GM18870 (cell line): ENCODE results near the gene PLXDC1.
"Not testable (repeated sequence)": the region's sequence is repeated elsewhere in the genome, so short reads cannot be mapped to it uniquely, and the experiment has no call there.

Source experiments
- ATAC-seq: cut with Tn5 transposase; IDR thresholded peaks from one replicate; pipeline ENCODE4 v1.9.1; 2021; ENCODE audit warnings: moderate library complexity; ENCODE audit not compliant: unreplicated experiment

Gene PLXDC1

DNA sequence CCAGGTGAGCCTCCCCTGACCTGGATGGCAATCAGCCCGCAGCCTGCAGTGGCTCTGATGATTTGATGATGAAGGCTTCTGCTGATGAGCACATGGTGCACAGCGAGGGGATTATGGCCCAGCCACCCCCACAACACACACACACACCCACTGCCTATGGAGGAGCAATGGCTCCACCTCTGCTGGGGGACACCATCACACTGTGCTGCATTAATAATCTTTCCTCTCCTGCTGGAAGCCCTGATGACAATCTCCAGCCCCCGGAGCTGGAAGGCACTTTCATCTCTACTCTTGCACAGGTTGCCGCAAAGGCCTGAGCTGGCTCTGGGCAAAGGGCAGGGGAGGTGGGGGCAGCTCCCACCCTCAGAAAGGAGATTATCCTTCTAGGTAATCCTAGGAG is 79.9 kb downstream of the PLXDC1 start:
- no peak for ATAC-seq

DNA sequence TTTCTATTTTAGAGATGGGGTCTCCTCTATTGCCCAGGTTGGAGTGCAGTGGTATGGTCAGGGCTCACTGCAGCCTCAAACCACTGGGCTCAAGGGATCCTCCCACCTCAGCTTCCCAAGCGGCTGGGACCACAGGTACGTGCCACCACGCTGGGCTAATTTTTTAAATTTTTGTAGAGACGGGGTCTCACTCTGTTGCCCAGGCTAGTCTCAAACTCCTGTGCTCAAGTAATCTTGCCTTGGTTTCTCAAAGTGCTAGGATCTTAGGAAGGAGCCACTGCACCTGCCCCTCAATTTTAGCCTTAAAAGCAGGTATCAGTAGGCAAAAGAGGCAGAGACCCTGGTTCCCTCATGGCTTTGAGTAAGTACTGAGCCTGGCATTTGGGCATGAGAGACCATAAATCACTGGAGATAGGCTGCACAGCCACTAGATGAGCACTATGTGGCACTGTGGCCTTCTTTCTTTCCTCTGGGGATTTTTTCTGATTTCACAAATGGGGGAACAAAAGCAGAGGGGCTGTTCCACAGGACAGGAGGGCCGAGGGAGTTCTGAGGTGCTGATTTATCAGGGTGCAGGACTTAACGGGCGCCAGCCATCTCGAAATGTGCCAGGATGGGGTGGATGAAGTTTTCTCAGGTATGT is 82.2 kb downstream of the PLXDC1 start:
- no peak for ATAC-seq

DNA sequence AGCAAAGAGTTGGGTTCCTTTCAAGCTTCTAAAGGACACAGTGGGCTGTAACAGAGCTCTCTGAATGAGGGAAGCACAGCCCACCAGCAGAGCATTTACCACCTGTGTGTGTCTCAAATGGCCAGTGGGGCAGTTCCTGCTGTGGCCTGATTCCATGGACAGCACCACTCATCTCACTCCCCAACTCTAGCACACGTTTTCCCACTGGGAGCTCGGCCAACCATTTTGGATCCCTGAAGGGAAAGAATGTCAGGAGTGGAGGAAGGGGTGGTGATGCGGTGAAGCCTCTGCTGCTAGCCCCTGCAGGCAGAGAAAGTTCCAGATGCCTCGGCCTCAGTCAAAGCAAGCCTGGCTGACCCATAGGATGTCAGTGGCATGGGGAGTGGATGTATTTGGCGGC is 86.6 kb downstream of the PLXDC1 start:
- no peak for ATAC-seq

DNA sequence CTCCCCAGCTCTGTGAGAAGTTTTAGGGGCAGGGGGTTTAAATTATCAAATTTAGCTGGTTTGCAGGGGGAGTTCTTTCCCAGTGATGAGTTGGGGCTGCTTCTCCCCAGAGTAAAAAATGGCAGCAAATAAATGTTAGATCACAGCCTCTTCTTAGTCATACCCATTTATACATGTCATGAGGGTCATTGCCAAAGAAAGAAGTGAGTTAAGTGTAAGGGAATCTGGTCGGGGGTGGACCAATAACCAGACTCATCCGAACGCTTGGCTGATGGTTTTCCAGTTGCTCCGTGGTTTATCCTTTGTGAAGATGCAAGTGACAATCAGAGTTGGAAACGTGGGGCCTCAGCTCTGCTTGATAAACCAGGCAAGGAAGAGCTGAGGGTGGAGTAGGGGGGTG is 87.1 kb downstream of the PLXDC1 start:
- ATAC-seq: no peak

DNA sequence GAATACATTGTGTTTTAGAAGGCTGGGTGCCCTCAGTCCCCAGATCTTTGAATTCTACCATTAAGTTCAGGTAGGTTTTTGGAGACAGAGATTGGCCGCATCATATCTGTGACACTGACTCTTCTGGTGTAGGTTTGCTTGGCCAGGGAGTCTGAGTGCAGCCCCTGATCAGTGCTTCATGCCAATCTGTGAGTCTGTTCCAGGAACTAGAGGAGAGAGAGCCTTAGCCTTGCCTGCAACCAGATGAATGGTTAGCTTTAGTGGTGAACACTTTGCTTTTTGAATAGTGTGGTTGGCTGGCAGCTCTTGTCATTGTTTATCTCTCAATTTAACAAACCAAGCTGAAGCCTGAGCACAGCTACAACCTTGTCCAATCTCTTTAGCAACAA is 87.8 kb downstream of the PLXDC1 start:
- no peak for ATAC-seq

DNA sequence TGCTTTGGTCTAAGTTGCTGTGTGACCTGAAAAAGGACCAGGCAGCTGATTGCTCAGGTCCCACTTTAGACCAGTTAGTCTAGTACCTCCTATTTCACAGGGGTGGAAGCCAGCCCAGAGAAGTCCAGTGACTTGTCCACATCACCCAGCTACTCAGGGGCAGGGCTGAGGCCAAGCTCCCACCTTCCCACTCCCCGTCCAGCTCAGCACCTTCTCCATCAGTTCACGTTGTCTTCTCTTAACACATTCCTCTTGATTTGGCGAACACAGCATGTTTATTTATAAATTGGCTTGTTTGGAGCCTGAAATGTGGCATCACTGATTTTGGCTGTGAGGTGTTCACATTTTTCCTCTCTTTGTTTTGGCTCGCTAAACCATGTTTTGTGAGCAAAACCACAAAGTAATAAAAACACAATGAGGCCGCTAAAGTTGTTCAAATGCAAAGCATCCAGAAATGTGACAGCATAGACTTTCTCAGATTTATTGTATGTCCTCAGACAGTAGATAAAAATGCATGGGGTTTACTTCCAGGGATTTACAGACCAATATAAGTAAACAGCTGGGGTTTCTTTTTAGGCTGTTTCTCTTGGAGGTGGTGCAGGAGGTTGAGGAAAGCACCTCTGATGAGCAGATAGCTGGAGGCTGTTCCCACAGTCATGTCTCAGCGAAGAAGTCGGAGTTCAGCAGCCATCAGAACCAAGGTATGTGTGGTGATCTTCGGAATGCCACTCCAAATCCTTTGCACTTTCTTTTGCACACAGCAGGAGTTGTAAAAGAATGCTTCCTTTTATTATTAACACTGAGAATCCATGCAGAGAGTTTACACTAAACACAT is 88.4 kb downstream of the PLXDC1 start:
- ATAC-seq: no peak

DNA sequence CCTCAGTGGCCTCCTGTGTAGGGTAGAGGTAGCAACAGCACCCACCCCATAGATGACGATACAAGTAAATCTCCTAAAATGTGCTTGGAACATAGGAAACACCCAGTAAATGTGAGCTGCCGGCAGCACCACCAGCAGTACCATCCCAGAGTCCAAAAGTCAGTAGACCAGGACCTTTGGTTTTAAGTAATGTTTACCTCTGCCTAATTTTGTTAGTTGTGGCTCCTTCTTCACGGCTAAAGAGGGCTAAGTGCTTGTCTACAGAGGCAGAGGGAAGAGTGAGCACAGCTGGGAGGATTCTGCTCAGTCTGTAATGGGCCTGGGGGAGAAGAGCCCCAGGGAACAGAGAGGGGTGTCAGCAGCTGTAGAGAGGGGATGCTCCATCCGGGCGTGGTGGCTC is 92.9 kb downstream of the PLXDC1 start:
- no peak for ATAC-seq

DNA sequence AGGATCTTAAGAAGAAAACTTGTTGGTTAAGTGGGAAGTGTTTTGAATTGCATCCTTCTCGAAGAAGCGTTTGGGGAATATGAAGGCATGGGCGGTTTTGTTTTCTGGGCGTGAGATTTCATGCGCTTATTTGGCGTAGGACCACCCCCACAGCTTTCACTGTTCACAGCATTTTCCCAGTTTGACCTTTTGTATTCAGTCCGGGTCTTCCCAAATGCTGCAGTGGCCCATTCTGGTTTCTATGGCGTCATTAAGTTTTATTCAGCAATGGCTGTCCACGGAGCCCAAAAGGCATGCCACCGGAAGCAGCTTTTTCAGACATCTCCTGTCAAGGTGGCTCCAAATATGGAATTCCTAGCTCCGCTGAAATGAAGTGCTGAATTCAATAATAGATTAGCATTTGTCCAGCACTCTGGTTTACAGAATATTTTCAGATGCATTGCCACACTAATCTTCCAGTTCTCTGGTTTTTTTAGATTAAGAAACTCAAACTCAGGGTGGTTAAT is 93.7 kb downstream of the PLXDC1 start:
- no peak for ATAC-seq

DNA sequence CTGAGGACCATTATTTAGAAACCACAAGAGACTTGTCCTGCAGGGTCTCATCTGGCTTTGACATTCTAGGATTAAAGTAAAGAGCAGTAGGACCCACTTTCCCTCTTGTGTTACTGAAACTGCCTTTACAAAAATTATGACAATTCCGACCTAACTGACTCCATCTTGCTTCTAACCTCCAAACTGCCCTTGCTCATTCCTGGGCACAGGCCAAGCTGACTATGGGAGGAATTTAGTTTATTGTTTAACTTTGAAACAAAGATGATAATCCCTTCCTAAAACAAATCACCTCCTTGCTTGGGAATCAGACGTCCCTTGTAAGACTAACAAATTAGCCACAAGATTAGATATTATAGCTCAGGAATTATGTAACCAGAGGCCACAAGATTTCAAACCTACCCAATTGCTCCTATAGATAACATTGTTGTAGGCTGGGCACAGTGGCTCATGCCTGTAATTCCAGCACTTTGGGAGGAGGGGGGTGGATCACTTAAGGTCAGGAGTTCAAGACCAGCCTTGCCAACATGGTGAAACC is 97.3 kb downstream of the PLXDC1 start:
- no peak for ATAC-seq

DNA sequence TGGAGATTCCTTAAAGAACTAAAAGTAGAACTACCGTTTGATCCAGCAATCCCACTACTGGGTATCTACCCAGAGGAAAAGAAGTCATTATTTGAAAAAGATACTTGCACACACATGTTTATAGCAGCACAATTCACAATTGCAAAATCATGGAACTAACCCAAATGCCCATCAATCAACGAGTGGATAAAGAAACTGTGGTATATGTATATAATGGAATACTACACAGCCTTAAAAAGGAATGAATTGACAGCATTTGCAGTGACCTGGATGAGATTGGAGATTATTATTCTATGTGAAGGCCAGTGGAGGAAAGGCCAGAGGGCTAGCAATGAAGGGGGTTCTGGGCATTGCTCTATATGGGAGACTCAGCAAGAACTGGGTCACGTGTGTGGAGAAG is 99.0 kb downstream of the PLXDC1 start:
- ATAC-seq: not testable (repeated sequence)

DNA sequence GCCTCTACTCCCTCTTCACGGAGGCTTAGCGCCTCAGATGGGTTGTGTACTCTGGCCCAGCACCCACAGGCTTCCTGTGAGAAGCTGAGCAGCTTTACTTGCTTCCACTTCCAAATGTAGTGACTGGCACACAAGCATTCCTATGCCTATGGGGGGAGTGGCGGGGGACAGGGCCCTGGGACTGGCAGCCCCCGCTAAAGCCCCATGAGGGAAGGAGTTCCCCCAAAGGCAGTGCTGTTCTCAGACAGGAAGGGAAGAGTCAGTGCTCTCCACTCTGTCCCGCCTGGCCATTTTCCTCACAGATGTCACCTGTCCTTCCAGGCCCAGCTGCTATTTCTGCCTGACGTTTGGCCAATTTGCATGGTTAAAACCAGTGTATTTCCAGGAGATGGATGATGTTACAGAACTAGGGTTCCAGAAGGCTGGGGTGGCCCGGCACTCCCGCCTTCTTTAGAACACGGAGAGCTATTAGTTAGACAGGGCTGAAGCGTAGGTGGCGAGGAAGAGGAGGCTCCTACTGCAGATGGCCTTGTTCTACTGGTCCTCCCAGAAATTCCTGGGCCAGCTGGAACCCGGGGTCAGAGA is 100.3 kb downstream of the PLXDC1 start:
- no peak for ATAC-seq

DNA sequence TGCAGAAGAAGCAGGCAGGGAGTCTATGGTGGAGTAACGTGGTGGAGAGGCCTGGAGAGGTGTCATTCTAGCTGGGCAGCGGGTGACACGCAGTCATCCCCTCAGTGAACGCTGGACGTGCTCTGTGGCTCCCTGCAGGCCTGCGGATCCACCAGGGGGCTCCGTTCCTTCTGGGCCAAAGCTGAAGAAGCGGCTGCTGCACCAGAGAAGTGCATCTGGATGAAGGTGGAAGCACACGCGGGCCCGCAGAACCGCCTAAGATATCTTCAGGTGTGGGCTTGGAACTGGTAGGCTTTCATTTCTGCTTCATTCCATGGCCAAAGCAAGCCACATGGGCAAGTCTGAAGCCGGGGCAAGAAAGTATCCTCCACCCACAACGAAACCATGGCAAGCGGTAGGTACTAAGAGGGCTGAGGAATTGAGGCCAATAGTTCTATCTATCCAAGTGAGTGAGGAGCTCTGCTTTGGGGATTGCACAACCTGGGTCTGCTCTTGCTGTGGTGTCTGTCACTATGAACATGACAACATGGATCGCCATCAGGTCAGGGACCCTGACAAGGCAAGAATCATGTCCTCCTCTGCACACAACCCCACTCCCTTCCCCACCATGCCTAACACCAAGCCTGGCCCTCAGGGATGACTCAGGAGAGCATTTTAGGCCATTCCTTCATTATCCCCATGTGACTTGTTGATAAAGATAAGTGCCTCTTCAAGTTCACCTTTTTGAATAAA is 105.3 kb downstream of the PLXDC1 start:
- ATAC-seq: no peak

DNA sequence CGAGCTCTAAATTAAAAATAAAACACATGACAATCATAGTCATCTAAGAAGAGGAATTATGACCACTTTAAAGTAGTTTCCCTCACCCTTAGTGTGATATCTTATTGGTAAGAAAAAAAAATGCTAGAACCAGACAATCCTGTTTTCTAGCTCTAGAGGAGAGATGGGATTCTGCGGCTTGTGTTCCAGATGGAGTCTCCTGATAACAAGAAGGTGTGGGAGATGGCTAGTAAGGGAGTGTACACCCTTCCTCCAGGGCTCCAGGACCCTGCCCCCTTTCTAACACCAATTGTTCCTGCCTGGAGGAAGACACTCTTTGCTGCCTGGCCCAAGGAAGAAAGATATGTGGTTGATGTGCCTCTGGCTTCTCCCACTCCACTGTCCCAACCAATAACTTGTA is 115.4 kb downstream of the PLXDC1 start:
- ATAC-seq: no peak

DNA sequence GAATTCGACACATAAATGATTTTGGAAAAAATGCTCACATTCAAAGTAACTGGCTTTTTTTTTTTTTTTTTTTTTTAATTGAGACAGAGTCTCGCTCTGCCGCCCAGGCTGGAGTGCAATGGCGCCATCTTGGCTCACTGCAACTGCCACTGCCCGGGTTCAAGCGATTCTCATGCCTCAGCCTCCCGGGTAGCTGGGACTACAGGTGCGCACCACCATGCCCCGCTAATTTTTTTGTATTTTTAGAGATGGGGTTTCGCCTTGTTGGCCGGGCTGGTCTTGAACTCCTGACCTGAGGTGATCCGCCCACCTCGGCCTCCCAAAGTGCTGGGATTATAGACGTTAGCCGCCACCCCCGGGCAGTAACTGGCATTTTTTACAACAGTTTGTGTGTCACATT is 115.9 kb downstream of the PLXDC1 start:
- not testable (repeated sequence) for ATAC-seq

DNA sequence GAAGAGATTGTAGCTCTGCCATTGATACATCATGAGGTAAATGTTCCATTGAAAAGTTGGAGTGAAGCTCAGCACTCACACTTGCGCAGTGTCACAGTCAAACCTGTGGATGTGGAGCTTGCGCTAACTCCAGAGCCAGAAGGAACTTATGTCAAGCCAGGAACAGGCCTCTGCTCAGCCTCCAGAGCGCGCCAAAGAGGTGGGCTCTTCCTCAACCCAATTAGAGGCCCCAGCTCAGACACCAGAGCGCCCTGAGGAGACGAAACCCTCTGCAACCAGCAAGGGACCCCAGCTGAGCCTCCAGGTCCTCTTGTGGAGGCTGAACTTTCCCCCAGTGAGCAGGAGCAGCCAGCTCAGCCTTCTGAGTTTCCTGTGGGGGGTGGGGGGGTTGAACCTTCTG is 122.7 kb downstream of the PLXDC1 start:
- ATAC-seq: no peak

DNA sequence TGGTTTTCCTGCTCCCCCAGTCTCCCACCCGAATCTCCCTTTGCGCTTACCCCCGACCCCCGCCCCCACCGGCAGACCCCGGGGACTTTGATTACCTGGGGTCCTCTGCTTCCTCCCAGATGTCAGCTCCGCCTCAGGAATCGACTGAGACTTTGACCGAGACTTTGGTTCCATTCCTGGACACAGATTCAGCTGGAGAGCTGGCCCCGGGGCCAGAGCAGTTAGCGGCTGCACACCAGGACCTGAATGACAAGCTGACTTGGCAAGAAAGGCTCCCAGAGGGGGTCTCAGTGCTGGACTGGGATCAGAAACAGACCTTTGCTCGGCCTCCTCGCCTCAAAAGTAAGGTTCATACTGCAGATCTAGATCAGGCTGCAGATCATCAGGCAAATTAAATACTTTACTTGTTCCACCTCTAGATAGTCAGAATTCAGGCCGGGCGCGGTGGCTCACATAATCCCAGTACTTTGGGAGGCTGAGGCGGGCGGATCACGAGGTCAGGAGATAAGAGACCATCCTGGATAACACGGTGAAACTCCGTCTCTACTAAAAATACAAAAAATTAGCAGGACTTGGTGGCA is 123.9 kb downstream of the PLXDC1 start:
- no peak for ATAC-seq

DNA sequence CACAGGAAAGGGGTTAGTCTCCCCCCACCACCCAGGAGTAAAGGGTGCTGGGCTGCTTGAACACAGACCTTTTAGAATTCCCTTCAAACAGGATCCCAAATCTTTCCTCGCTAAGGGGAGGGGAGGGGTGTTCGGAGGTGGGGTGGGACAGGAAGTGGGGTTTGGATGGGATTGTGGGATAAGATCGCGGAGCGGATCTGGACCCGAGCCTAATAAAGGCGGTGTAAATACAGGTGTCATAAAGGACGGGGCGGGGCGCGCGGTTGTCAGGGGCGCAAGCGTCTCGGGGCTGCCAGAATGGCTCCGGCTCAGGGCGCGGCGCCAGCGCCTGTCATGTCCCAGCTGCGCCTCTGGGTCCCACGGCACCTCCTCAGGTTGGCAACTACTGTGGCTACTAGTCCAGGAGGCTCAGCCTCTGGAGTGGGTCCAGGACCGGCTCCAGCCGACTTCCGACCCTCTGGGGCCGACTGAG is 124.4 kb downstream of the PLXDC1 start:
- ATAC-seq: no peak

DNA sequence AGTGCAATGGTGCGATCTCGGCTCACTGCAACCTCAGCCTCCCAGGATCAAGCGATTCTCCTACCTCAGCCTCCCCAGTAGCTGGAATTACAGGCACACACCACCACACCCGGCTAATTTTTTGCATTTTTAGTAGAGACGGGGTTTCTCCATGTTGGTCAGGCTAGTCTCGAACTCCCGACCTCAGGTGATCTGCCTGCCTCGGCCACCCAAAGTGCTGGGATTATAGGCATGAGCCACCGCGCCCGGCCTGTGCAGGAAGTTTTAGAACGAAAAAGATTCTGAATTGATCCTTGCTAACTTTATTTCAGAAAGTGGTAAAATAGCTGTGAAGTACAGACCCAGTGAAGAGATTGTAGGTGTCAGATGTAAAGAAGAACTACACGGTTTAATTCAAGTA is 125.1 kb downstream of the PLXDC1 start:
- ATAC-seq: not testable (repeated sequence)

DNA sequence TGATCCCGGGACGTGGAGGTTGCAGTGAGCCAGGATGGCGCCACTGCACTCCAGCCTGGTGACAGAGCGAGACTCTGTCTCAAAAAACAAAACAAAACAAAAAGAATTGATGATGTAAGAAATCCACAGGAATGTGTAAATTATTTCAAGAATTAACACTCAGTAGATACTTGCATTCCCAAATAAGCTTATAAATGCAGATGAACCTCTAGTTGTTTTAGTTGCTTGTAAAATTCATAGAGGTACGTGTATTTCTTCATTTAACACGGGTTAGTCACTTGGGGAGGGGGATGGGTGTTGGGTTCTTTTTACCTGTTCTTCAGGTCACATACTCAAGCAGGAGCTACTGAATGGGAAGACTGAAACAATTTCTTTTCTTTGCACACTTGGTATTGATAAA is 128.5 kb downstream of the PLXDC1 start:
- no peak for ATAC-seq

DNA sequence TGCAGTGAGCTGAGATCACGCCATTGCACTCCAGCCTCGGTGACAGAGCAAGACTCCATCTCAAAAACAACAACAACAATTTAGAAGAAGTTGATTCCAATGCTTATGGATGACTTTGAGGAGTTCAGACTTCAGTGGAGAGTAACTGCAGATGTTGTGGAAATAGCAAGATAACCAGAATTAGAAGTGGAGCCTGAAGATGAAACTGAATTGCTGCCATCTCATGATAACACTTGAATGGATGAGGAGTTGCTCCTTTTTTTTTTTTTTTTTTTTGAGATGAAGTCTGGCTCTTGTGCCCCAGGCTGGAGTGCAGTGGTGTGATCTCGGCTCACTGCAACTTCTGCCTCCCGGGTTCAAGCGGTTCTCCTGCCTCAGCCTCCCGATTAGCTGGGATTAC is 131.4 kb downstream of the PLXDC1 start:
- ATAC-seq: not testable (repeated sequence)
